HG02943 (cell line): Measurements from ENCODE around the gene LARP4B.
A peak's percentile ranks its signal among the peaks of the same experiment; 100 is the strongest.

Experiments
- ATAC-seq: cut with Tn5 transposase; IDR thresholded peaks from one replicate; pipeline ENCODE4 v1.9.1; 2021; ENCODE audit warnings: mild to moderate bottlenecking, low read depth, moderate library complexity; ENCODE audit not compliant: unreplicated experiment

The LARP4B gene

GRCh38 chr10:931326-932318 lies at the start of gene LARP4B:
TSS of gene LARP4B (minus strand) at chr10:931705. CDS start at chr10:885721, 45,984 bp downstream.
- ATAC-seq, result peak; percentile 94

GRCh38 chr10:980468-981093 lies 49.1 kb upstream of the LARP4B start:
- no peak for ATAC-seq

- no peak for ATAC-seq
Measured at GRCh38 chr10:978826-979421, 47.4 kb upstream of the LARP4B start.

- ATAC-seq, result no peak
Measured at GRCh38 chr10:976316-976715, 44.8 kb upstream of the LARP4B start.

- no peak for ATAC-seq
Measured at GRCh38 chr10:974785-975074, 43.2 kb upstream of the LARP4B start.

GRCh38 chr10:974038-974784 lies 42.7 kb upstream of the LARP4B start:
- ATAC-seq, result no peak

GRCh38 chr10:972763-973162 lies 41.3 kb upstream of the LARP4B start:
- no peak for ATAC-seq

GRCh38 chr10:971613-972012 lies 40.1 kb upstream of the LARP4B start:
- ATAC-seq, result no peak

GRCh38 chr10:971150-971542 lies 39.6 kb upstream of the LARP4B start:
- ATAC-seq, result no peak

GRCh38 chr10:970311-971149 lies 39.0 kb upstream of the LARP4B start:
- no peak for ATAC-seq

- ATAC-seq, result no peak
Measured at GRCh38 chr10:969473-970150, 38.1 kb upstream of the LARP4B start.

GRCh38 chr10:968546-969199 lies 37.2 kb upstream of the LARP4B start:
- no peak for ATAC-seq

GRCh38 chr10:966466-967235 lies 35.1 kb upstream of the LARP4B start:
- no peak for ATAC-seq

- ATAC-seq, result no peak
Measured at GRCh38 chr10:964988-965417, 33.5 kb upstream of the LARP4B start.

- no peak for ATAC-seq
Measured at GRCh38 chr10:964321-964987, 32.9 kb upstream of the LARP4B start.

- no peak for ATAC-seq
Measured at GRCh38 chr10:963655-964054, 32.1 kb upstream of the LARP4B start.

- ATAC-seq, result no peak
Measured at GRCh38 chr10:963186-963585, 31.7 kb upstream of the LARP4B start.

GRCh38 chr10:962342-962741 lies 30.8 kb upstream of the LARP4B start:
- no peak for ATAC-seq
